Neutrophil (primary cell): Measurements from ENCODE around the gene DIS3L2.
"Not testable (repeated sequence)": the region's sequence is repeated elsewhere in the genome, so short reads cannot be mapped to it uniquely, and the experiment has no call there.

ENCODE experiments used
- H3K27ac ChIP-seq: fragments of 200-600 bp; sonication (generic); 2 replicates; pipeline ENCODE4 v1.5.1; 2016; ENCODE audit warnings: mild to moderate bottlenecking, moderate library complexity
- H3K27me3 ChIP-seq: fragments of 200-600 bp; sonication (generic); 2 replicates; pipeline ENCODE4 v1.6.0; 2016; ENCODE audit warnings: mild to moderate bottlenecking
- H3K36me3 ChIP-seq: fragments of 200-600 bp; sonication (generic); 2 replicates; pipeline ENCODE4 v1.5.1; 2017
- H3K4me1 ChIP-seq, 2 experiments: fragments of 200-600 bp in 1 of 2; sonication (generic) in 1 of 2; 1 replicate in 1 of 2; 2 replicates in 1 of 2; pipeline versions ENCODE4 v1.5.1 to v1.6.1; 2013 to 2016; ENCODE audit warnings: low read depth in 1 of 2, low read length in 1 of 2, mild to moderate bottlenecking in 1 of 2, moderate library complexity in 1 of 2; ENCODE audit not compliant: control insufficient read depth in 1 of 2, insufficient read depth in 1 of 2
- H3K4me3 ChIP-seq, 2 experiments: fragments of 200-600 bp in 1 of 2; sonication (generic) in 1 of 2; 1 replicate in 1 of 2; 2 replicates in 1 of 2; pipeline ENCODE4 v1.5.1; 2013 to 2016; ENCODE audit warnings: low read depth in 1 of 2, low read length in 1 of 2, mild to moderate bottlenecking in 1 of 2, moderate library complexity in 1 of 2
- H3K9me3 ChIP-seq: fragments of 200-600 bp; sonication (generic); 2 replicates; pipeline ENCODE4 v1.5.1; 2016
- TF ChIP-seq, protein P1 (sequence below): fragments of 200-600 bp; sonication (generic); IDR thresholded peaks from 2 replicates; pipeline ENCODE4 v1.5.1; 2016; ENCODE audit warnings: antibody characterized with exemption

DIS3L2 gene

DNA sequence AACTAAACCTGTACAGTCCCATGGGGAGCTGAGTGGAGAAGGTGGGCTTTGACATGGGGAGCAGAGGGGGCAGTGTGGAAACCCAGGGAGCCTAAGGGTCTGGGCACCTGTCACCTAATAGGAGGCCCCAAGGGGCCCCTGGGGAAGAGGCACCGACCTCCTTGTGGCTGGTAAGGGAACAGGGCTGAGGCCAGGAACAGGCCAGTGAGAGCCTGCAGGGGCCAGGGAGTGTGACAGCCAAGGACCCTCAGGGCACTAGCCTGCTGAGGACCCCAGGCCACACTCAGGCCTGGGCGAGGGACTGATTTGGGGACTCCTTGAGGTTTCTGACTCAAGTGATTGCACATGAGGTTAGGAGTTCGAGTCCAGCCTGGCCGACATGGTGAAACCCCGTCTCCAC is 392.6 kb downstream of the DIS3L2 start:
- Histone ChIP-seq H3K27me3 (peaks cover 60% of the 10 kb centered on the region), H3K27ac (no peak overlapping the region), H3K4me1 (no peaks in the 10 kb centered on the region), H3K36me3 (no peaks in the 10 kb centered on the region), H3K4me3 (no peak overlapping the region), H3K9me3 (no peaks in the 10 kb centered on the region)
- TF ChIP-seq, protein P1, sequence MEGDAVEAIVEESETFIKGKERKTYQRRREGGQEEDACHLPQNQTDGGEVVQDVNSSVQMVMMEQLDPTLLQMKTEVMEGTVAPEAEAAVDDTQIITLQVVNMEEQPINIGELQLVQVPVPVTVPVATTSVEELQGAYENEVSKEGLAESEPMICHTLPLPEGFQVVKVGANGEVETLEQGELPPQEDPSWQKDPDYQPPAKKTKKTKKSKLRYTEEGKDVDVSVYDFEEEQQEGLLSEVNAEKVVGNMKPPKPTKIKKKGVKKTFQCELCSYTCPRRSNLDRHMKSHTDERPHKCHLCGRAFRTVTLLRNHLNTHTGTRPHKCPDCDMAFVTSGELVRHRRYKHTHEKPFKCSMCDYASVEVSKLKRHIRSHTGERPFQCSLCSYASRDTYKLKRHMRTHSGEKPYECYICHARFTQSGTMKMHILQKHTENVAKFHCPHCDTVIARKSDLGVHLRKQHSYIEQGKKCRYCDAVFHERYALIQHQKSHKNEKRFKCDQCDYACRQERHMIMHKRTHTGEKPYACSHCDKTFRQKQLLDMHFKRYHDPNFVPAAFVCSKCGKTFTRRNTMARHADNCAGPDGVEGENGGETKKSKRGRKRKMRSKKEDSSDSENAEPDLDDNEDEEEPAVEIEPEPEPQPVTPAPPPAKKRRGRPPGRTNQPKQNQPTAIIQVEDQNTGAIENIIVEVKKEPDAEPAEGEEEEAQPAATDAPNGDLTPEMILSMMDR = no peak

DNA sequence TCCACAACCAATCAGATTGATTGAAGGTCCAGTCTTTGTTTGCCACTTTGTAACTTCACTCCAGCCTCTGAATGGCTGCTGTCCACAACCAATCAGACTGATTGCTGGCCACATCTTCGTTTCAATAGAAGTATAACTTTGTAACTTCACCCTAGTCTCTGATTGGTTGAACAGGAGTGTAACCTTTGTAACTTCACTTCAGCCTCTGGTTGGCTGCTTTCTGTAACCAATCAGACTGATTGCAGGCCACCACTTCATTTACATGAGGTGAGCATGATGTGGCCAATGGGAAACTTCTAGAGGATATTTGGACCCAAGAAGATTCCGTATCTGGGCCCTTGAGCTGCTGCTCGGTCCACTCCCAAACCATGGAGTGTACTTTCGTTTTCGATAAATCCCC is 400.1 kb downstream of the DIS3L2 start:
- H3K4me1 ChIP-seq = peaks cover 4 to 5% of the 10 kb centered on the region in 2 experiments
- H3K27me3 ChIP-seq = peaks cover 15% of the 10 kb centered on the region
- no peaks in the 10 kb centered on the region for H3K36me3 ChIP-seq
- H3K9me3 ChIP-seq = no peaks in the 10 kb centered on the region
- TF ChIP-seq, protein P1 = no peak
- no peak overlapping the region for H3K27ac ChIP-seq
- no peak overlapping the region for H3K4me3 ChIP-seq

DNA sequence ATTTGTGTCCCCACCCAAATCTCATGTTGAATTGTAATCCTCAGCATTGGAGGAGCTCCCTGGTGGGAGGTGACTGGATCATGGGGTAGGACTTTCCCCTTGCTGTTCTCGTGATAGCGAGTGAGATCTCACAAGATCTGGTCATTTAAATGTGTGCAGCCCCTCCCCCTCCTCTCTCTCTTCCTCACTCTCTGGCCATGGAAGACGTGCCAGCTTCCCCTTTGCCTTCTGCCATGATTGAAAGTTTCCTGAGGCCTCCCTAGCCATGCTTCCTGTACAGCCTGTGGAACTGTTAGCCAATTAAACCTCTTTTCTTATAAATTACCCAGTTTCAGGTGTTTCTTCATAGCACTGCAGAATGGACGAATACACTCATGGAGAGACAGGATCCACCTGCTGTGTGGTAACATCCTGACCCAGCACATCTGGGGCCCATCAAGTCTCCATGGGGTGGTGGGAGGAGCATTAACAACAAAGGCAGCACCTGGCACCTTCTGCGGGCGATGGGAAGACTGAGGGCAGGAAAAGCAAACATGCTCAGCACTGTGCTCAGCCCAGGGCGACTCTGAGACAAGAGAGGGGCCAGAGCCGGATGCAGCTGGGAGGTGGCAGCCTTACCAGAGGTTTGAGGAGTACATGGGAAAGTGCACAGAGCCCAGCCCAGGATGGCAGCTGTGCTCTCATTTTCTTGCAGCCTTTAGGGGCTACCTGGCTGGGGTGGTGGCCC is 400.8 kb downstream of the DIS3L2 start:
- no peak overlapping the region for H3K4me3 ChIP-seq
- peaks cover 15% of the 10 kb centered on the region for H3K27me3 ChIP-seq
- no peaks in the 10 kb centered on the region for H3K9me3 ChIP-seq
- TF ChIP-seq, protein P1 = no peak
- peaks cover 4 to 5% of the 10 kb centered on the region in 2 experiments for H3K4me1 ChIP-seq
- no peaks in the 10 kb centered on the region for H3K36me3 ChIP-seq
- H3K27ac ChIP-seq = no peak overlapping the region

DNA sequence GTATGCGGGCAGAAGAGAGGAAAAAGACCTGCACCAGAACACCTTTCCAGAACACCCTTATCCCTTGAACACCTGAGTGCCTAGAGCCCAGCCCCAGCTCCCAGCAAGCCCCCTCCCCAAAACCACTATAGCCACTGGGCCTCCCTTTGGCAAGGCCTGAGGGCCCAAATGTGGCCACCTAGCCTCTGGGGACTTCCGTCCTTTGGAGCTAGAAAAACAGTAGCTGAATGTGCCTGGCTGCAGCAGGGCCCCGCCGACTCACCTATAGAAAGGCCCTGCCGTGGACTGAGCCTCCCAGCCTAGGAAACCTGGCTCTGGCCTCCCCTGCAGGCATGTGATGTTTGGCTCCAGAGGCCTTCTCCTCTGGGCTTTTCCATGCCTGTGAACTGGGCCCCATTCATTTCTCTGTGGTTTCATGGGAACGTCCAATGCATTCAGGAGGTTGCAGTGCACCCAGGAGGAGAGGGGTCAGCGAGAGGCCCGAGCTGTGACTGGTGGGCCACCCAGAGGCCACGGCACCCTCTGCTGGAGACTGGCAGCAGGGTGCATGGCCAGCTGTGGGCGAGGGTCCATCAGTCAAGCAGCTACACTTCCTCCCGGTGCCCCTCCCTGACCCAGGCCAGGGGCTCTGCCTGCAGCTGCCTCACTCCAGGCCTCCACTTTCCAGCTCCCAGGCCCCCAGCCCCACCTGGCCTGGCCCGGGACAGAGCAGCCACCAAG is 401.7 kb downstream of the DIS3L2 start:
- H3K36me3 ChIP-seq, H3K9me3 ChIP-seq, H3K27ac ChIP-seq, H3K4me1 ChIP-seq: not testable (repeated sequence)
- Histone ChIP-seq H3K27me3 (peaks cover 15% of the 10 kb centered on the region), H3K4me3 (peak overlapping the region; percentile 5 to 25)

DNA sequence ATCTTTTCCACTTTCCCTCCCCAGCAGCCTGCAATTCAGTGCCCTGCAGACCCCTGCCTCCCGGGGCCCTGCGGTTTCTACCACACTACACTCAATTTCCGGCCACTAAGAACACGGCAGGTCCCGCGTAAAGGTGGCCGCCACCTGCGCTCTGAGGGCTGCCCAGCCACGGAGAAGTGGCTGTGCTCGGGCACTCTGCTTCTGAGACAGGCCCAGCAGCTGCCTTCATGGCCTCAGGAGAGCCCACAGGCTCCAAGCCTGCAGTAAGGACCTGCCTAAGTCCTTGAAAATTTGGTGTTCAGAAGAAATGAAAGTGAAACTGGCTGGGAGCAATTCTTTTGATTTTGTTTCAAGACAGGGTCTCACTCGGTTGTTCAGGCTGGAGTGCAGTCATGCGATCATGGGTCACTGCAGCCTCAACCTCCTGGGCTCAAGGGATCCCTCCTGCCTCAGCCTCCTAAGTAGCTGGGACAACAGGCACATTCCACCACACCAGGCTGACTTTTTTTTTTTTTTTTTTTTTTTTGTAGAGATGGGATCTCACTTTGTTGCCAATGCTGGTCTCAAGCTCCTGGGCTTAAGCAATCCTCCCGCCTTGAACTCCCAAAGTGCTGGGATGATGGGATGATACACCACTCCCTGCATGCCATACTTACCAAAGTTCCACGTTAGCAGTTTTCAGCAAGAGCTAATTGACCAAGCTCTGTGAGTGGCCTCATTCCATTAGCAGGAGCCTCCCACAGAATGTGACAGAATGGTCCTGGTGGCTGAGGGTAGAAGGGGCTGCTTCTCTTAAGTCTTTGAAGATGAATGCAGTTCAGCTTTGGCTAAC is 402.5 kb downstream of the DIS3L2 start:
- Histone ChIP-seq H3K27ac (no peak overlapping the region), H3K27me3 (peaks cover 15% of the 10 kb centered on the region), H3K4me3 (peak overlapping the region; percentile 5 to 25), H3K36me3 (no peaks in the 10 kb centered on the region), H3K4me1 (peaks cover 4 to 5% of the 10 kb centered on the region in 2 experiments), H3K9me3 (no peaks in the 10 kb centered on the region)
- TF ChIP-seq, protein P1 = no peak

DNA sequence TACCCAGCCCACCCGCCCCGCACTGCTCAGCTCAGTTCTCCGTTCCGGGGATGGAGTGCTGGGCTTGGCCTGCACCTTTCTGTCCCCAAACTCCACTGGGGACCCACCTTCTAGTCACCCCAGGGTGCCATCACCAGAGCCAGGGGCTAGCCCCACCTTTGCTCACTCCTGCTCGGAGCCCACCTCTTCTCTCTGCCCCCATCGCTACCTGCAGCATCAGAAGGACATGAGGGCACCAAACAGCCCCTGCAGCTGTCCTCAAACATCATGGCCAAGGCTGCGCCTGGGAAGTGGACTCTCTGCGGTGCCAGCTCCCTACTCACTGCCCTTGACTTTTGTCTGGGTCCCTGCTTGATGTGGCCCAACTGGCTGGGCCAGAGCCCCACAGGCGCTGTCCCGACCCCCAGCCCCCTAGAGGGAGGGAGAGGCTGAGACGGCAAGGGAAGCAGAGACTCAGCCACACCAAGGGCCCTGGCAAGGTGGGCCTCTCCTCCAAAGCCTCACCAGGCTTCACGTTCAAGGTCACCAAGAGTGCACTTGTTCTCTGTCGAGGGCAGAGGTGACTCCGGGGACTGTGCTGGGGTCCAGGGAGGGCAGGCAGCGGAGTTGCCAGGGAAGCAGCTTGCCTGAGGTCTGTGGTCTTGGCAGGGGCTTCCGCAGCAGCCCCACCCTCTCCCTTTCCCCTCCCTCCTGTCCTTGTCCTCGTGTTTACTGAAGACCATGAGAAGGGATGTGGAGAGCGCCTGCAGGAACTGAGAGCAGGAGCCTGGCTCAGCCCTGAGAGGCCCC is 403.5 kb downstream of the DIS3L2 start:
- H3K36me3 ChIP-seq, H3K9me3 ChIP-seq, H3K4me1 ChIP-seq, H3K4me3 ChIP-seq, H3K27ac ChIP-seq: not testable (repeated sequence)
- H3K27me3 ChIP-seq = peaks cover 15% of the 10 kb centered on the region
